Testis (tissue), 3 donors: ENCODE data around the gene MCAT. TPM values are rescaled to one million over a fixed set of nuclear protein-coding genes. Genes with fewer than 3 reads are reported as not detected.

Experiments
- DNase-seq: peaks from one replicate; pipeline ENCODE4 v3.0.0-alpha.2; 2019
- H3K27ac ChIP-seq, 2 donors: fragments of 200-600 bp; sonication (generic); one replicate each; pipeline ENCODE4 v1.5.1; 2019
- H3K27me3 ChIP-seq: fragments of 200-600 bp; sonication (generic); one replicate; pipeline ENCODE4 v1.5.1; 2019
- H3K36me3 ChIP-seq: fragments of 200-600 bp; sonication (generic); one replicate; pipeline ENCODE4 v1.5.1; 2017; ENCODE audit warnings: low read depth; ENCODE audit errors: missing control alignments
- H3K4me1 ChIP-seq: fragments of 200-600 bp; sonication (generic); one replicate; pipeline ENCODE4 v1.5.1; 2019
- H3K4me3 ChIP-seq, 2 donors: fragments of 200-600 bp; sonication (generic); one replicate each; pipeline ENCODE4 v1.5.1; 2017 to 2019
- H3K9me3 ChIP-seq: fragments of 200-600 bp; sonication (generic); one replicate; pipeline ENCODE4 v1.5.1; 2017
- CTCF ChIP-seq, 3 experiments: fragments of 450-650 bp in 2 of 3; fragments of 200-600 bp in 1 of 3; sonication (generic) in 1 of 3; IDR thresholded peaks; one replicate each; pipeline ENCODE4 v1.5.1; 2016 to 2019; ENCODE audit warnings: antibody characterized with exemption in 3 of 3, mild to moderate bottlenecking in 2 of 3, moderate library complexity in 1 of 3
- POLR2A ChIP-seq: fragments of 450-650 bp; IDR thresholded peaks from one replicate; pipeline ENCODE4 v1.6.1; 2017; ENCODE audit warnings: antibody characterized with exemption, mild to moderate bottlenecking, moderate library complexity
- WGBS, 2 donors: methylation state at CpG; one replicate each; pipeline ENCODE4 v1.1.5; 2018; 5-methylcytosine and 5-hydroxymethylcytosine counted together
- intact Hi-C: fragments of 100-400 bp; cut with DNase I; formaldehyde crosslinking; loops from one replicate; pipeline ENCODE4 v1.15.1; 2023; ENCODE audit warnings: low total_unique reads
- polyA plus RNA-seq: library from polyadenylated mRNA; stranded (reverse); fragments of 350-450 nt; fragmentation: Illumina TruSeq; extraction: RNeasy Lipid Tissue Mini Kit (QIAGEN cat#74804); gene quantifications from one replicate; pipeline ENCODE4 v1.2.3, GENCODE V29; 2014; ENCODE audit warnings: low read depth, low replicate concordance; ENCODE audit not compliant: insufficient read depth
- total RNA-seq, 2 donors: library from RNA; depleted of rRNA; stranded (reverse); fragments of >200 nt; gene quantifications; one replicate each; pipeline ENCODE4 v1.2.3, GENCODE V29; 2016

MCAT gene
- total and polyA plus RNA-seq, 3 donors from 2014 or later = 25.4 to 46.5 (median 43.1) TPM

- 85 to 90% methylated on average over 8 to 9 of the region's 9 CpGs for WGBS, 2 donors
- intact Hi-C loops = no loop called here
- Histone ChIP-seq H3K4me1 (no peaks in the 10 kb centered on the region), H3K4me3 (no peak overlapping the region), H3K27ac (no peak overlapping the region), H3K36me3 (no peaks in the 10 kb centered on the region), H3K9me3 (no peaks in the 10 kb centered on the region), H3K27me3 (no peaks in the 10 kb centered on the region)
- no peak for DNase-seq
- TF ChIP-seq CTCF (IDR thresholded peaks at IDR 0.05) = no peak
- no peak for TF ChIP-seq POLR2A
These were observed 26.9 kb upstream of the MCAT start for GRCh38 chr22:43170131-43170480.

- TF ChIP-seq CTCF (IDR thresholded peaks at IDR 0.05) = no peak
- no peak for TF ChIP-seq POLR2A
- H3K4me1 ChIP-seq = no peaks in the 10 kb centered on the region
- no peak overlapping the region for H3K27ac ChIP-seq
- 85 to 92% methylated on average over 6 to 22 of the region's 23 CpGs for WGBS, 2 donors
- H3K36me3 ChIP-seq = no peaks in the 10 kb centered on the region
- no peaks in the 10 kb centered on the region for H3K27me3 ChIP-seq
- H3K4me3 ChIP-seq = no peak overlapping the region
- intact Hi-C loops = no loop called here
- H3K9me3 ChIP-seq = no peaks in the 10 kb centered on the region
- DNase-seq = no peak
These were observed 26.3 kb upstream of the MCAT start for GRCh38 chr22:43169310-43170130.

GRCh38 chr22:43168471-43169309 lies 25.5 kb upstream of the MCAT start:
- Histone ChIP-seq H3K4me3 (no peak overlapping the region), H3K4me1 (peaks cover 7% of the 10 kb centered on the region), H3K36me3 (no peaks in the 10 kb centered on the region), H3K9me3 (no peaks in the 10 kb centered on the region), H3K27me3 (no peaks in the 10 kb centered on the region), H3K27ac (no peak overlapping the region)
- WGBS, 2 donors = 90 to 92% methylated on average over 15 to 25 of the region's 25 CpGs
- TF ChIP-seq CTCF (IDR thresholded peaks at IDR 0.05) = no peak
- DNase-seq = no peak
- intact Hi-C loops = no loop called here

GRCh38 chr22:43167001-43167589 lies 23.9 kb upstream of the MCAT start:
- Histone ChIP-seq H3K4me1 (peaks cover 12% of the 10 kb centered on the region), H3K27ac (no peak overlapping the region), H3K9me3 (no peaks in the 10 kb centered on the region), H3K36me3 (no peaks in the 10 kb centered on the region), H3K4me3 (no peak overlapping the region), H3K27me3 (no peaks in the 10 kb centered on the region)
- intact Hi-C loops = no loop called here
- no peak for DNase-seq
- 87 to 90% methylated on average over 19 of the region's 19 CpGs for WGBS, 2 donors
- TF ChIP-seq CTCF (IDR thresholded peaks at IDR 0.05) = no peak
- TF ChIP-seq POLR2A = no peak
